ENCODE data around the gene SLC16A4. TPM values are rescaled to one million over a fixed set of nuclear protein-coding genes. Genes with fewer than 3 reads are reported as not detected.
"Not testable (repeated sequence)": the region's sequence is repeated elsewhere in the genome, so short reads cannot be mapped to it uniquely, and the experiment has no call there.

The SLC16A4 gene
- total RNA-seq = 1 to 10 TPM; 1.2 to 3.5 (median 2.9) TPM

DNA sequence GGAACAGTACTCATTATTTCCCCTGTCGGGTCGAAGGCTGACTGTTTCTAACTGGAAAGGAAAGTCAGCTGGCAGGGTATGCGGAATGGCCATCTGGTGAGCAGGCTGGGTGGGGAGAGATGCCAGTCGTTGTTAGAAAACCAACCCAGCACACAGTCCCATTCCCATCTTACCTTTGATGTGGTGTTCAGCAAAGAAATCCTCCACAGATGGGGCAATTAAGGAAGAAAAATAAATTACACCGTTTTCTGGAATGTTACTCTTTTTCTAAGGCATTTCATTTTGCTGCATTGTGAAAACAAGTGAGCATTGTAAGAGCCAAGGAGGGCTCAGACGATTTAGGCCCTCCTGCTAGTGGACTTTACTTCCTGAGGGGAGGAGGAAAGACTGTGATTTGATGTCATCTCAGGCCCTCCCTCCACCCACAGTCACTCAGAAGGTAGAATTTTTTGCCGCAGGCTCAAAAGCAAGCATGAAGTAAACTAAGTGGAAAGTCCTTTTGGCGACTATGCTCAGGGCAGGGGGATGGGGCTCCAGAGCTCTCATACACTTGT lies at the start of gene SLC16A4:
Gene SLC16A4 (minus strand): TSS at position 335 of the 554 bp plus-strand sequence. CDS start 1,703 bp downstream, outside the sequence.
- Histone ChIP-seq H3K9me3 (no peaks in the 10 kb centered on the region), H3K27me3 (no peaks in the 10 kb centered on the region), H3K4me1 (peaks cover 0 to 10% of the 10 kb centered on the region in 2 donors), H3K27ac (peak within 1 kb of the TSS in 2 of 4 donors; percentile 42 to 47), H3K4me3 (peak within 1 kb of the TSS in 3 of 4 donors; percentile 20 to 35 (median 35)), H3K36me3 (peaks cover 0 to 12% of the 10 kb centered on the region in 2 donors)
- in situ Hi-C loops (cut with MboI; ENCODE audit: low sequenced_read_pairs in 4 of 4) = no loop called here
- TF ChIP-seq POLR2A (IDR thresholded peaks at IDR 0.05) = no peak
- TF ChIP-seq, protein P1, sequence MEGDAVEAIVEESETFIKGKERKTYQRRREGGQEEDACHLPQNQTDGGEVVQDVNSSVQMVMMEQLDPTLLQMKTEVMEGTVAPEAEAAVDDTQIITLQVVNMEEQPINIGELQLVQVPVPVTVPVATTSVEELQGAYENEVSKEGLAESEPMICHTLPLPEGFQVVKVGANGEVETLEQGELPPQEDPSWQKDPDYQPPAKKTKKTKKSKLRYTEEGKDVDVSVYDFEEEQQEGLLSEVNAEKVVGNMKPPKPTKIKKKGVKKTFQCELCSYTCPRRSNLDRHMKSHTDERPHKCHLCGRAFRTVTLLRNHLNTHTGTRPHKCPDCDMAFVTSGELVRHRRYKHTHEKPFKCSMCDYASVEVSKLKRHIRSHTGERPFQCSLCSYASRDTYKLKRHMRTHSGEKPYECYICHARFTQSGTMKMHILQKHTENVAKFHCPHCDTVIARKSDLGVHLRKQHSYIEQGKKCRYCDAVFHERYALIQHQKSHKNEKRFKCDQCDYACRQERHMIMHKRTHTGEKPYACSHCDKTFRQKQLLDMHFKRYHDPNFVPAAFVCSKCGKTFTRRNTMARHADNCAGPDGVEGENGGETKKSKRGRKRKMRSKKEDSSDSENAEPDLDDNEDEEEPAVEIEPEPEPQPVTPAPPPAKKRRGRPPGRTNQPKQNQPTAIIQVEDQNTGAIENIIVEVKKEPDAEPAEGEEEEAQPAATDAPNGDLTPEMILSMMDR (IDR thresholded peaks at IDR 0.05 in 4 of 5, conservative IDR thresholded peaks at IDR 0.05 in 1 of 5) = no peak
- no peak for ATAC-seq
- no peak for DNase-seq
- intact Hi-C loops (cut with DNase I; ENCODE audit: low total_unique reads) = no loop called here

DNA sequence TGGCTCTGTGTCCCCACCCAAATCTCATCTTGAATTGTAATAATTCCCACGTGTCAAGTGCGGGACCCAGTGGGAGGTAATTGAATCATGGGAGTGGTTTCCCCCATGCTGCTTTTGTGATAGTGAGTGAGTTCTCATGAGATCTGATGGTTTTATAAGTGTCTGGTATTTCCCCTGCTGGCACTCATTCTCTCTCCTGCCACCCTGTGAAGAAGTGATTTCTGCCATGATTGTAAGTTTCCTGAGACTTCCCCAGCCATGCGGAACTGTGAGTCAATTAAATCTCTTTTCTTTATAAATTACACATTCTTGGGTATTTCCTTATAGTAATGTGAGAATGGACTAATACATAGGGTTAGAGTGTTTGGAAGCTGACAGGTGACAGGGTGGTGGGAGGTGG lies 49.0 kb upstream of the SLC16A4 start:
- H3K36me3 ChIP-seq; H3K9me3 ChIP-seq; in situ Hi-C loops (cut with MboI; ENCODE audit: low sequenced_read_pairs in 4 of 4); DNase-seq; H3K27me3 ChIP-seq; H3K27ac ChIP-seq; intact Hi-C loops (cut with DNase I; ENCODE audit: low total_unique reads); ATAC-seq; H3K4me3 ChIP-seq; H3K4me1 ChIP-seq: not testable (repeated sequence)

DNA sequence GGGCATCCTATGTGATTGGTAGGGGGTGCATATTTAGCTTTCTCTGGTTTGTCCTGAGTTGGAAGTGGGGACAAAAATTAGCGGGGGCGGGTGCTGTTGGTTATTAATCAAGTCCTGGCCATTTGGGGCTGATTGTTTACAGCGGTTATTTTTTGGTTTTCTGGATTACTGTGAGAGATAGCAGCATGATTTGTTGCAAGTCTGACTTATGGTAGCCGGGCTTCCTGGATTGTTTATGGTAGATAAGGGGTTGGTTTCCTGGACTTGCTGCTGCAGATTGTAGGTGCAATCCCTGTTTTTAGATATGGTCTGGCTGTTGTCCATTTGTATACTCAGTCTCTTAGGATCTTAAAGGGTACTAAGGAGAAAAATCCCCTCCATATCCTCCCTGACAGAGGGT lies 48.1 kb upstream of the SLC16A4 start:
- intact Hi-C loops (cut with DNase I; ENCODE audit: low total_unique reads) = no loop called here
- Histone ChIP-seq H3K36me3 (no peaks in the 10 kb centered on the region), H3K27me3 (no peaks in the 10 kb centered on the region), H3K4me1 (peaks cover 0 to 3% of the 10 kb centered on the region in 2 donors), H3K9me3 (no peaks in the 10 kb centered on the region), H3K4me3 (no peak overlapping the region), H3K27ac (no peak overlapping the region)
- ATAC-seq = no peak
- DNase-seq = no peak
- TF ChIP-seq POLR2A (IDR thresholded peaks at IDR 0.05) = no peak
- TF ChIP-seq, protein P1 (IDR thresholded peaks at IDR 0.05 in 4 of 5, conservative IDR thresholded peaks at IDR 0.05 in 1 of 5) = no peak
- in situ Hi-C loops (cut with MboI; ENCODE audit: low sequenced_read_pairs in 4 of 4) = no loop called here

DNA sequence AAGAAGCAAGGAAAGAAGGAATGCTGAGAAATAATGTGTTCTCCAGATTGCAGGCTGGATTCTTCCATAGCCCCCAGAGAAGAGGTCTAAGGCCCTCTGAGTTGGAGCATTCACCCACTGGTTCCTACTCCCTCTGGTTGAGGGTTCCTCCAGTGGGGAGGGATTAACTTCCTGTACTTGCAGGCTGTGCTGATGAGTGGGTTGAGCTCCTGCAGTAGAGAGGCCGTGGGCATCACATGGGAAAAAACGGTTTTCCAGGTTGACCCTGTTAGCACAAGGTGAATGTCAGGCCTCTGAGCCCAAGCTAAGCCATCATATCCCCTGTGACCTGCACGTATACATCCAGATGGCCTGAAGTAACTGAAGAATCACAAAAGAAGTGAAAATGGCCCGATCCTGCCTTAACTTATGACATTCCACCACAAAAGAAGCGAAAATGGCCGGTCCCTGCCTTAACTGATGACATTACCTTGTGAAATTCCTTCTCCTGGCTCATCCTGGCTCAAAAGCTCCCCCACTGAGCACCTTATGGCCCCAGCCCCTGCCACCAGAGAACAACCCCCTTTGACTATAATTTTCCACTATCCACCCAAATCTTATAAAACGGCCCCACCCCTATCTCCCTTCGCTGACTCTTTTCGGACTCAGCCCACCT lies 46.9 kb upstream of the SLC16A4 start:
- intact Hi-C loops (cut with DNase I; ENCODE audit: low total_unique reads); H3K36me3 ChIP-seq; H3K27ac ChIP-seq; H3K4me1 ChIP-seq; DNase-seq; H3K9me3 ChIP-seq; ATAC-seq; H3K27me3 ChIP-seq; in situ Hi-C loops (cut with MboI; ENCODE audit: low sequenced_read_pairs in 4 of 4); H3K4me3 ChIP-seq: not testable (repeated sequence)

DNA sequence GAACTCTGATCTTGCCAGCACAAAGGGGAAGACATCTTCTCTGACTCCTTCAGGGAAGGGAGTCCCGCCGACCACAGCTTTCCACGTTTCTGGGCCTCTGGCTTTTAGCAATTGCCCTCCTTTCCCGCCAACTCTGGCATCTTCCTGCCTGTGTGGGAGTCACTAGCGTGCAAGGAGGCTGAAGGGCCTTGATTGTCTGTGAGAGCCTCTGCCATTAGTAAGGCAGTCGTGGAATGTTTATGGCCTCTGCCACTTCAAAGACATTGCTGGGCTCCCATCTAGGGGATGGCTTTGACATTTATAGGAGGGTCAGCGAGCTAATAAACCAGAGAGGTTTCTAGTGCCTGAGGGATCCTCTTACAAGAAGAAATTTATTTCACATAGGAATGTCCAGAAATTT lies 45.8 kb upstream of the SLC16A4 start:
- in situ Hi-C loops (cut with MboI; ENCODE audit: low sequenced_read_pairs in 4 of 4) (no loop called here), intact Hi-C loops (cut with DNase I; ENCODE audit: low total_unique reads) (no loop called here)
- Histone ChIP-seq H3K4me3 (no peak overlapping the region), H3K27me3 (no peaks in the 10 kb centered on the region), H3K27ac (no peak overlapping the region), H3K9me3 (no peaks in the 10 kb centered on the region), H3K36me3 (no peaks in the 10 kb centered on the region), H3K4me1 (peaks cover 0 to 3% of the 10 kb centered on the region in 2 donors)
- ATAC-seq (no peak), DNase-seq (no peak)
- no peak for TF ChIP-seq POLR2A (IDR thresholded peaks at IDR 0.05)
- TF ChIP-seq, protein P1 (IDR thresholded peaks at IDR 0.05 in 4 of 5, conservative IDR thresholded peaks at IDR 0.05 in 1 of 5) = no peak

Data from gastrocnemius medialis (tissue), 4 donors.